HG03558 (cell line): ENCODE results near the gene PTPN7.
"Not testable (repeated sequence)": the region's sequence is repeated elsewhere in the genome, so short reads cannot be mapped to it uniquely, and the experiment has no call there.

ENCODE experiments used
- ATAC-seq: cut with Tn5 transposase; IDR thresholded peaks from one replicate; pipeline ENCODE4 v1.9.1; 2021; ENCODE audit warnings: moderate number of reproducible peaks; ENCODE audit not compliant: unreplicated experiment; ENCODE audit errors: extremely low read depth

PTPN7 gene

DNA sequence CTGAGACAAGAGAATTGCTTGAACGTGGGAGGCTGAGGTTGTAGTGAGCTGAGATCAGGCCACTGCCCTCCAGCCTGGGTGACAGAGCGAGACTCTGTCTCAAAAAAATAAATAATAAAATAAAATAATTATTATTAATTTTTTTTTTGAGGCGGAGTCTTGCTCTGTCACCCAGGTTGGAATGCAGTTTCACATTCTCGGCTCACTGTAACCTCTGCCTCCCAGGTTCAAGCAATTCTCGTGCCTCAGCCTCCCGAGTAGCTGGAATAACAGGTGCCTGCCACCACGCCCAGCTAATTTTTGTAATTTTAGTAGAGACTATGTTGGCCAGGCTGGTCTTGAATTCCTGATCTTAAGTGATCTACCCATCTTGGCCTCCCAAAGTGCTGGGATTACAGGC is 48.8 kb downstream of the PTPN7 start:
- ATAC-seq: not testable (repeated sequence)

DNA sequence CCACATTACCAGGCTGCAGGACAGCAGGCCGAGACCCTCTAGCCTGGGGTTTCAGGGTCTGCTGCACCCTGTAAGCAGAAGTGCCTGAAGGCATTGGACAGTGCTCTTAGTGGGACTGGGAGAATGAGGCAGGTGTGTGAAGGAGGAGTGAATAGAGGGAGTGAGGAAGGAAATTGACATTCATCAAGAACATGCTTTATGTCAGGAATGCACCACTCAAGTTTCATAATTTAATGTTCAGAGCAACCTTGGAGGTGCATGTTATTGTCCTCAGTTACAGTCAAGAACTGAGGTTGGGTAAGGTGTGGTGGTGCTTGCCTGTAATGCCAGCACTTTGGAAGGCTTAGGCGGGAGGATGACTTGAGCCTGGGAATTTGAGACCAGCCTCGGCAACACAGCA is 49.4 kb downstream of the PTPN7 start:
- no peak for ATAC-seq

DNA sequence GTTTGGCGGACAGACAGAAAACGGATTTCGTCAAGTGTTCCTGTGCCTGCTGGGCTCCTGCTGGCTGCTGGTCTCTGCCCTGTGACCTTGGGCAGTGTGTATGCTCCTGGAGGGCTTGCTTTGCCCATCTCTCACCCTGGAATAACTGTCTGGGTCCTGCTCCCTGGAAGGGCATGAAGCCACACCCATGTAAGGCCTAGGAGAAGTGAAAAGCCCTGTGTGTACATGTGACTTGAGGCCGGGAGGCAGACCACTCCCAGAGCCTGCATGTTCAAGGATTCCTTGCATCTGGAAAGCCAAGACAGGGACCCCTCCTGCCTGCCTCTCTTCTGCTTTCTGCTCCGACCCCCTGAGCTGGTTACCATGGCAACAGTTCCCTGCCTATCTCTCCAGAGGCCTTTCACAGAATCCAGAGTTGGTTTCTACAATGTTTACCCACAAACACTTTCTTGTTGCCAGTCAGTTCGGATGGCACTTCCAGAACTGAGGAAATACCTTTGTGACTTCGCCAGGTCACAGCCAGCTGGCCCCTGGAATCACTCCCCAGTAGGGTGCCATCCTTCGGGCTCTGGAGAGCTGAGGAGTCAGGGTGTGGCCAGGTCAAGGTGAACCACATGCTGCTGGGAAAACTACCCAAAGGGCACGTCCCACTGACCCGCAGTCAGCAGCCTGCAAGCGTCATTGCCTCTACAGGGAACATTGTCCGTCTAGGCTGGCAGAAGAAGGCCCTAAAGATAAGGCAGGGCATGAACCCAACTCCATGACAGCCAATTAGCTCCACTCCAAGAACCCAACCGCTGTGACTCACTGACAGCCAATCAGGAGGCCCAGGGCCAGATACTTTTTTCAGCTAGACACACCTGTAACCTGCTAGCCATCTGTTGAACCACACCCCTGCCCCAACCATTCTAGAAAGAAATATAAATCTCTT is 52.3 kb downstream of the PTPN7 start:
- no peak for ATAC-seq

DNA sequence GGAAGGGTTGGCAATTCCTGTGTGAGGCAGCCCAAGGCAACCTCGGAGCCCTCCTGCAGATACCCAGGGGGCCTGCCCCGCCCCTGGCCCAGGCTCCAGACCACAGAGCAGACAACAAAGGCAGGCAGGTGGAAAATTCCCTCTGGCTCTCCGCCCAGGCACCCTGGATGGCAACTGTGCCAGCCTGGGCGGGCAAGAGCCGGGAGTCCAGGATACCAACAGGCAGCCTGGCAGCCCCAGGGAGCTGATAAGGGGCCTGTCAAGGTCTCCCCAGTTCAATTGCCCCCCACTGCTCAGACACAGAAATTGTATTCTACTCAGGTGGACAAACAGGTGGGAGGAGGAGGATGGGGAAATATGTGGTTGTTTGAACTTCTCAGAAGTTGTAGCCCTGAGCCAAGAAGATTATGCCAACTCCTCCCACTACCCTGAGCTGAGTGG is 53.1 kb downstream of the PTPN7 start:
- ATAC-seq: no peak

DNA sequence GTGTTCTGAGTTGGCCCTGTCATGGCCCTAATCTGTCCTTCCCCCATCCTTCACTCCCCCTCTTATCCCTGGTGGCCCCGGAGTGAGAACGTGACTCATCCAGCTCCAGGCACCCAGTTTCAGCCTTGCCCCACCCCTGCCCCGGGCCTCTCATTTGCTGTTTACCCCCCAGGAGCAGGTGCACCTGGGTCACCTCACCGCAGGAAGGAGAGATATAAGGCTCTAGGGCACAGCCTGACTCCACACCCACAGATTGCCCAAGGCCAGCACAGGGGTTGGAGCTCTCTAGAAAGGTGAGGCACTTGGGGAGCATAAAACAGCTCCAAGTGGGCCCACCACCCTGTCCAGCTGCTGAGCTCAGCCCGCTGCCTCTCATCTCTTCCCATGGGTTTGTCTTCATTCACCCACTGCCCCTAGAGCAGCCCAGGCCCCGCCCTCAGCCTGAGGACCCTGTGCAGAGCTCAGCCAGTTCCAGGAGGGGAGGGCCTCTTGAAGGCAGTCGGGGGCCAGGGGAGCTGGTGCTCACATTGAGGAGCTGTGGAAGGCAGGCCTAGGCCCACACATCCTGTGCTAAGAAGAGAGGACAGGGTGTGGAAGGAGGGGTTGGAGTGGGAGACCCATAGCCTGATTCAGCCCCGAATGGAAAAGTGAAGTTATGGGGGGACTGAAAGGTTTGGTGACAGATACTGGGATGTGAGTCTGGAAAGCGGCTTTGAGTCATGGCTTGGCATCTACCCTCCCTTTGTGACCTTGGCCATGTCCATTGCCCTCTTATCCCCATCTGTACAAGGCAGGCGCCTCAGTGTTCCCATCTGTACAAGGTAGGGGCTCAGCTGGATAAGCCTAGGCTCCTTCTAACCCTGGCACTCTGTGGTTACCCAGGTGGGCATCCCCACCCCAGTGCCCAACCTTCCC is 53.8 kb downstream of the PTPN7 start:
- ATAC-seq: no peak

DNA sequence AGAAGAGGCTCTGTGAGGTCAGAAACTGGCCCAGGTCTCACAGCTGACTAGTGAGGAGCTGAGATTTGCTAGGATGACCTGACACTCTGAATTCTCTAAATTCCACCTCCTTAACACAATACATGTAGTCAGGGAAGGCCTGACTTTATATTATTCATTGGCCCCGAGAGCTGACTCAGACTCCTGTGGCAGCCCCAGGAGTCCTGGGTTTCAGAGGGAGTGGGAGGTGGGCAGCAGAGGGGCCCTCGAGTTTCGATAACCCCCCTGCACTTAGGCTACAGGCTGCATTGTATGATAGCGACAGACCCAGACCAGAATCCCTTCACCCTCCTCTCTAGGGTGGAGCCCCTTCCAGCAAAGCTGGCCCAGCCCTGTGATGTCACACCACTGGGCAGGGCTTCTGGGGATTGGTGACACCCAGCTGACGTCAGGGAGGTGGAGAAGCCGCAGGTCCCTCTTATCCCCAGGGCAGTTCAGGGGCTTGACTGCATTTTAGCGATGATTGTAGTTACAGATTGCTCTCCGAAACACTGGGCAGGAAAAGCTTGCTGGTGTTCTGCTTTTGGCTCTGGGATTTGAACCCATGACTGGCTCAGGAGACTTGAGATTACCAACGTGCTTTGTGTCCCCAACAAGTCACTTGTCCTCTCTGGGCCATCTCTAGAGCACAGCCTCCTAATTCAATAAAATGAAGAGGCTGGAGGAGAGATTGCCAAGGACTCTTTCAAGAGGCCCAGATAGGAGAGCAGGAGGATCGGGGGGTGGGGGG is 54.6 kb downstream of the PTPN7 start:
- ATAC-seq: no peak

DNA sequence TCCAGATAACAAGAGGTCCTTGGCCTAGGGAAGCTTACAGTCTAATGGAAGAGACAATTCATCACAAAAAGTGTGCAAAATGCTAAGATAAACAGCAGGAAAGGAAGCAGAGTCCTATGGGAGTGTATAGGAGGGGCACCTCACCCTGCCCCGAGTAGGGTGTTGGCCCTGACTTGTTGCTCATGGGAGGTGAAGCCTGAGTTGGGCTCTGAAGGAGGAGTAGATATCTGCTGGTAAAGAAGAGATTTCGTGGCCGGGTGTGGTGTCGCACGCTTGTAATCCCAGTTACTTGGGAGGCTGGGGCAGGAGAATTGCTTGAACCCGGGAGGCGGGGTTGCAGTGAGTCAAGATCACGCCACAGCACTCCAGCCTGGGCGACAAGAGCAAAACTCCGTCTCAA is 56.3 kb downstream of the PTPN7 start:
- ATAC-seq: no peak

DNA sequence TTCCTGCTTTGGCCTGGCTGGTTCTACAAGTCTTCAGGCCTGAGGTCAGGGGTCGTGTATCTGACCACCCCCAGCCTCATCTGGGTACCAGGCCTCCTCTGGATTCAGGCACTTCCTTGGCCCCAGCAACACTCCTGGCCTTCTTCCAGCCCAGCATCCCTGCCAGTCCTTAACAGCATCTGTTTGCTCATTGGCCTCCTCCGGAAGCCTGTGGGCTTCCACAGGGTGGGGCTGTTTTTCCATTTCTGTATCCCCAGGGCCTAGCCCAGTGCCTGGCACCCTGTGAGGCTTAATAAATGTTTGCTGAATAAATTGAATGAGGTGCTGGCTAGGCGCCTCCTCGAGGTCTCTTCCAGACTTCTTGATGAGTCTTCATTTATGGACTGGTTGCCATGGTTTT is 59.2 kb downstream of the PTPN7 start:
- ATAC-seq: no peak
